Gastrocnemius medialis (tissue), 4 donors: ENCODE data around the gene SYNGR1. TPM values are rescaled to one million over a fixed set of nuclear protein-coding genes. Genes with fewer than 3 reads are reported as not detected.

ENCODE experiments used
- ATAC-seq, 2 donors: fragments of 150-250 bp; one replicate each; pipeline ENCODE4 v1.9.1; 2016
- DNase-seq, 2 donors: peaks; one replicate each; pipeline ENCODE4 v3.0.0-alpha.2; 2019
- H3K27ac ChIP-seq, 4 donors: fragments of 200-600 bp; sonication (generic); 1 replicate in 1 of 4; 2 replicates in 3 of 4; pipeline ENCODE4 v1.5.1; 2016 to 2018; ENCODE audit warnings: mild to moderate bottlenecking in 2 of 4, moderate library complexity in 1 of 4
- H3K27me3 ChIP-seq, 3 donors: fragments of 200-600 bp; sonication (generic) in 2 of 3; 1 replicate in 1 of 3; 2 replicates in 2 of 3; pipeline versions ENCODE4 v1.5.1 to v1.6.0; 2016 to 2019; ENCODE audit warnings: mild to moderate bottlenecking in 1 of 3, moderate library complexity in 1 of 3
- H3K36me3 ChIP-seq, 2 donors: fragments of 200-600 bp; sonication (generic) in 1 of 2; one replicate each; pipeline ENCODE4 v1.5.1; 2017 to 2018
- H3K4me1 ChIP-seq, 2 donors: fragments of 200-600 bp; sonication (generic) in 1 of 2; one replicate each; pipeline ENCODE4 v1.5.1; 2016 to 2017; ENCODE audit warnings: mild to moderate bottlenecking in 2 of 2
- H3K4me3 ChIP-seq, 4 donors: fragments of 200-600 bp; sonication (generic) in 3 of 4; 1 replicate in 1 of 4; 2 replicates in 3 of 4; pipeline ENCODE4 v1.5.1; 2016 to 2019; ENCODE audit warnings: mild to moderate bottlenecking in 2 of 4
- H3K9me3 ChIP-seq, 3 donors: fragments of 200-600 bp; sonication (generic) in 2 of 3; 1 replicate in 1 of 3; 2 replicates in 2 of 3; pipeline ENCODE4 v1.5.1; 2016 to 2019
- POLR2A ChIP-seq, 2 donors: fragments of 450-650 bp; IDR thresholded peaks; one replicate each; pipeline ENCODE4 v1.6.1; 2017; ENCODE audit warnings: antibody characterized with exemption in 2 of 2, mild to moderate bottlenecking in 2 of 2, moderate library complexity in 2 of 2
- in situ Hi-C, 4 donors: fragments of 200-750 bp; cut with MboI; loops; one replicate each; pipeline versions ENCODE4 v1.15.0 to v1.8.0; 2017; ENCODE audit warnings: low sequenced_read_pairs in 4 of 4
- intact Hi-C: fragments of 100-400 bp; cut with DNase I; formaldehyde crosslinking; loops from one replicate; pipeline ENCODE4 v1.15.1; 2023; ENCODE audit warnings: low total_unique reads
- total RNA-seq, 4 donors: library from RNA; depleted of rRNA; stranded (reverse); fragments of >200 nt; gene quantifications; one replicate each; pipeline versions ENCODE4 v1.1.0 to v1.2.3, GENCODE V29; 2016
- TF ChIP-seq, protein P1 (sequence below), 5 experiments: fragments of 450-650 bp in 3 of 5; fragments of 200-600 bp in 2 of 5; sonication (generic) in 2 of 5; IDR thresholded peaks in 4 of 5; conservative IDR thresholded peaks in 1 of 5; 1 replicate in 4 of 5; 2 replicates in 1 of 5; pipeline ENCODE4 v1.5.1; 2016 to 2019; ENCODE audit warnings: antibody characterized with exemption in 5 of 5, mild to moderate bottlenecking in 3 of 5, moderate library complexity in 3 of 5

The SYNGR1 gene
- total RNA-seq, 4 donors from 2014 or later, result 2.8 to 17.2 (median 9.7) TPM

GRCh38 chr22:39405346-39406085, 55.7 kb downstream of the SYNGR1 start:
- in situ Hi-C loops, result loop anchor here in 2 of 4 donors (10.0 kb wide), 3 partner anchors 99 to 129 kb away; partner anchors contain the start of genes MIEF1 (in 1 of the 2) and RPS19BP1 (in 1 of the 2)

DNA sequence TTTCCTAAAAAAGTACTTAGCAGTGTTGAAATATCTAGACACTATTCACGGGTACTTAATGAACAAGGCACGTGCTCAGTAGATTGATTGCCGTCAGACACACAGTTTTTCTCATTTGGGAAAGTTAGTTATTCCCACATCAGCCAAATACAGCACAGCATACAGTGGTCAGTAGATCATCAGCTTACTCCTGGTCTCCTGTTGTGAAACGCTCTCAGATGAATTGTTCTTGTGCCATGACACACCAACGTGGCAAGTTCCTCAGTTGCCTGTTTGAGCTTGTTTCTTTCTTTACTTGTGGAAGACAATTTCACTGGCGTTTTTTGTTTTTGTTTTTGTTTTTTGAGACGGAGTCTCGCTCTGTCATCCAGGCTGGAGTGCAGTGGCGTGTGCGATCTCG, 58.4 kb downstream of the SYNGR1 start:
- Histone ChIP-seq H3K36me3 (peaks cover 0 to 4% of the 10 kb centered on the region in 2 donors), H3K9me3 (no peaks in the 10 kb centered on the region), H3K27ac (no peak overlapping the region), H3K4me1 (peaks cover 29 to 35% of the 10 kb centered on the region in 2 donors), H3K4me3 (no peak overlapping the region), H3K27me3 (no peaks in the 10 kb centered on the region)
- TF ChIP-seq POLR2A (IDR thresholded peaks at IDR 0.05), result no peak
- TF ChIP-seq, protein P1, sequence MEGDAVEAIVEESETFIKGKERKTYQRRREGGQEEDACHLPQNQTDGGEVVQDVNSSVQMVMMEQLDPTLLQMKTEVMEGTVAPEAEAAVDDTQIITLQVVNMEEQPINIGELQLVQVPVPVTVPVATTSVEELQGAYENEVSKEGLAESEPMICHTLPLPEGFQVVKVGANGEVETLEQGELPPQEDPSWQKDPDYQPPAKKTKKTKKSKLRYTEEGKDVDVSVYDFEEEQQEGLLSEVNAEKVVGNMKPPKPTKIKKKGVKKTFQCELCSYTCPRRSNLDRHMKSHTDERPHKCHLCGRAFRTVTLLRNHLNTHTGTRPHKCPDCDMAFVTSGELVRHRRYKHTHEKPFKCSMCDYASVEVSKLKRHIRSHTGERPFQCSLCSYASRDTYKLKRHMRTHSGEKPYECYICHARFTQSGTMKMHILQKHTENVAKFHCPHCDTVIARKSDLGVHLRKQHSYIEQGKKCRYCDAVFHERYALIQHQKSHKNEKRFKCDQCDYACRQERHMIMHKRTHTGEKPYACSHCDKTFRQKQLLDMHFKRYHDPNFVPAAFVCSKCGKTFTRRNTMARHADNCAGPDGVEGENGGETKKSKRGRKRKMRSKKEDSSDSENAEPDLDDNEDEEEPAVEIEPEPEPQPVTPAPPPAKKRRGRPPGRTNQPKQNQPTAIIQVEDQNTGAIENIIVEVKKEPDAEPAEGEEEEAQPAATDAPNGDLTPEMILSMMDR (IDR thresholded peaks at IDR 0.05 in 4 of 5, conservative IDR thresholded peaks at IDR 0.05 in 1 of 5), result no peak
- intact Hi-C loops (no loop called here), in situ Hi-C loops (loop anchor here in 2 of 4 donors (10.0 kb wide), 3 partner anchors 97 to 127 kb away; partner anchors contain the start of genes MIEF1 (in 1 of the 2) and RPS19BP1 (in 1 of the 2))
- no peak for DNase-seq
- ATAC-seq, result peak; percentile 54 to 62

More at GRCh38 chr22:39405346-39406085, 55.7 kb downstream of the SYNGR1 start:
- Histone ChIP-seq H3K9me3 (no peaks in the 10 kb centered on the region), H3K4me1 (peaks cover 27 to 29% of the 10 kb centered on the region in 2 donors), H3K27ac (peak overlapping the region in 1 of 4 donors; percentile 38), H3K27me3 (no peaks in the 10 kb centered on the region), H3K4me3 (no peak overlapping the region), H3K36me3 (peaks cover 0 to 4% of the 10 kb centered on the region in 2 donors)
- intact Hi-C loops, result no loop called here
- TF ChIP-seq, protein P1 (IDR thresholded peaks at IDR 0.05 in 4 of 5, conservative IDR thresholded peaks at IDR 0.05 in 1 of 5), result no peak
- no peak for TF ChIP-seq POLR2A (IDR thresholded peaks at IDR 0.05)
- ATAC-seq (peak in 1 of 2 donors; percentile 21), DNase-seq (no peak)

- Histone ChIP-seq H3K27ac (no peak overlapping the region), H3K36me3 (peaks cover 0 to 4% of the 10 kb centered on the region in 2 donors), H3K27me3 (no peaks in the 10 kb centered on the region), H3K9me3 (no peaks in the 10 kb centered on the region), H3K4me3 (no peak overlapping the region), H3K4me1 (peaks cover 36 to 41% of the 10 kb centered on the region in 2 donors)
- ATAC-seq (no peak), DNase-seq (no peak)
- intact Hi-C loops (no loop called here), in situ Hi-C loops (loop anchor here in 2 of 4 donors (10.0 kb wide), 3 partner anchors 96 to 126 kb away; partner anchors contain the start of genes MIEF1 (in 1 of the 2) and RPS19BP1 (in 1 of the 2))
- TF ChIP-seq, protein P1 (IDR thresholded peaks at IDR 0.05 in 4 of 5, conservative IDR thresholded peaks at IDR 0.05 in 1 of 5), result no peak
Observed at GRCh38 chr22:39408807-39409206, 59.0 kb downstream of the SYNGR1 start.

GRCh38 chr22:39409516-39410029, 59.8 kb downstream of the SYNGR1 start:
- no peaks in the 10 kb centered on the region for H3K9me3 ChIP-seq
- TF ChIP-seq, protein P1 (IDR thresholded peaks at IDR 0.05 in 4 of 5, conservative IDR thresholded peaks at IDR 0.05 in 1 of 5), result no peak
- no peak for TF ChIP-seq POLR2A (IDR thresholded peaks at IDR 0.05)
- H3K4me1 ChIP-seq, result peaks cover 43 to 48% of the 10 kb centered on the region in 2 donors
- H3K27me3 ChIP-seq, result no peaks in the 10 kb centered on the region
- intact Hi-C loops (no loop called here), in situ Hi-C loops (loop anchor here in 2 of 4 donors (10.0 kb wide), 3 partner anchors 95 to 125 kb away; partner anchors contain the start of genes MIEF1 (in 1 of the 2) and RPS19BP1 (in 1 of the 2))
- ATAC-seq, result no peak
- no peak overlapping the region for H3K4me3 ChIP-seq
- H3K27ac ChIP-seq, result no peak overlapping the region
- peaks cover 0 to 4% of the 10 kb centered on the region in 2 donors for H3K36me3 ChIP-seq
- DNase-seq, result no peak
